ENCODE data around the gene EDDM3A.
"Not testable (repeated sequence)": the region's sequence is repeated elsewhere in the genome, so short reads cannot be mapped to it uniquely, and the experiment has no call there.

Gene EDDM3A, protein sequence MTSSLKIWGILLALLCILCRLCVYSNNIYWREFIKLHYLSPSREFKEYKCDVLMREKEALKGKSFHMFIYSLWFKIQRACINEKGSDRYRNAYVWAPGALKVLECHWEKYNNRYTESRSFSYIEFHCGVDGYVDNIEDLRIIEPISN

GRCh38 chr14:20745571-20746358, at the start of gene EDDM3A:
Gene EDDM3A (plus strand): TSS chr14:20745887. CDS start chr14:20747581, 1,694 bp downstream.
- no peak for DNase-seq (ENCODE audit: low read depth)

- DNase-seq (ENCODE audit: low read depth) = no peak
Observed at GRCh38 chr14:20696764-20697163, 48.9 kb upstream of the EDDM3A start.

GRCh38 chr14:20697273-20698017, 48.2 kb upstream of the EDDM3A start:
- peak; percentile 42 for DNase-seq (ENCODE audit: low read depth)

- DNase-seq (ENCODE audit: low read depth) = no peak
Observed at GRCh38 chr14:20698018-20698329, 47.7 kb upstream of the EDDM3A start.

DNA sequence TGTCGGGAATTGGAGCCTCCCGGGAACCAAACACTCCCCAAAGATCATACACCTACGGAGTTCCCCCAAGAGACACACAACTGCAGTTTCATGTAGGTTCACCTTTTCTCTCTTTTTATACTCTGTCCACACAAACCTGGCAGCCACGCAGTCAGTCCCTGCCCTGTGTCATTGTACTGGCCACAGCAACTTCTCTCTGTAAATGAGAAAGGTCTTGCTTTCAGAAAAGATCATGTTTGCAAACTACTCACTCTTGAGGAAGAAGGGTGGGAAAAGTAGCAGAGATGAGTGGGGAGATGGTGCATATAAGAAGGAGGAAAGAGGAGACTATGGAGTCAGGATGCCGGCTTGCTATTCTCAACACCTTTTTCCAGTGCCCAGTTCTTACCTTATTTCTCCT, 46.8 kb upstream of the EDDM3A start:
- DNase-seq (ENCODE audit: low read depth) = no peak

DNA sequence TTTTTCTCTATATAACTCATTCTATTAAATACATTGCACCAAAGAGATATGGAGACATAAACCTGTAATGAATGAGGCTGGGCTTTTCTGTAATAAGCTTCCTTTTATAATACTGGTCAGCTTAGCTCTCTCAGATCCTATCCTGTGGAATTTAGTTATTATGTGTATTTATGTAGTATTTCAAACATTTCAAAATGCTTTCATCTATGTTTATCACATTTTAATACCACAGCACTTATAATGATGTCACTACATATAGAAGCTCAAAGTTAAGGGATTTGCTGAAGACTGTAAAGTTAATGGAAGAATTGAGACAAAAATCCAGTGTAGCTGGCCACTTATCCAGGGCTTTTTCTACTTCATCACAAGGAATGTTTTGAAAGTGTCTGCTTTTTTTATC, 45.8 kb upstream of the EDDM3A start:
- no peak for DNase-seq (ENCODE audit: low read depth)

GRCh38 chr14:20700965-20701364, 44.7 kb upstream of the EDDM3A start:
- not testable (repeated sequence) for DNase-seq (ENCODE audit: low read depth)

GRCh38 chr14:20706657-20707355, 38.9 kb upstream of the EDDM3A start:
- no peak for DNase-seq (ENCODE audit: low read depth)

DNA sequence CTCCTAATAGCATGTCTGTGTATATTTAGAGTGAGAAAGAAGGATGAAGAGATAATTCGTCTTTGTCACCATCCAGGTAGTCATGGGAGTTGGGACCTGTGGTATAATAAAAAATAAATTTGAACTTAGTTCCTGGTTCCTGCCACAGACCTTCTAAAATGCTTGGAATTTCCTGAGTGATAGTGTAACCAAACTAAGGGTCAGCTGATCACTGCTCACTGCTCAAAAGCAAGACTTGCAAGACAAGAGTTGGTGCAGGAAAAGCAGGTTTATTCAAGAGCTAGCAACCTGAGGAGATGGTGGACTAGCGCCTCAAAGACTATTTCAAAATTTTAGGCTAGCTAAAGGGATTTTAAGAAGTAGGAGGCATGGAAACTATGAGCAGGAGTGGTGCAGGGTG, 38.1 kb upstream of the EDDM3A start:
- no peak for DNase-seq (ENCODE audit: low read depth)

DNA sequence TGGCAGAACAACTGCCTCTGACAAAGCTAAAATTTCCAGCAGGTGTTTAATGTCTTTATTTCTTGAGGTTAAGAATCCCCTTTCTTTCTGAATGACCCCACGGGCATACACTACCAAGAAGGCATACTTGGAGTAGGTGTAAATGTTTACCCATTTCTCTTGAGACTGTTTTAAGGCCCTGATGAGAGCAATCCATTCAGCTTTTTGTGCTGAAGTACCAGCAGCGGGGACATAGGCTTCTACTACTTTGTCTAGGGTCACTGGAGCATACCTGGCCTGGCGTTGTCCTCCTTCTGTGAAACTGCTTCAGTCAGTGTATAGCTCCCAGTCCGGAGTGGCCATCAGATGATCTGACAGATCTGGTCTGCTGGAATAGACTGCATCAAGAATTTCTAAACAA, 34.4 kb upstream of the EDDM3A start:
- no peak for DNase-seq (ENCODE audit: low read depth)

DNA sequence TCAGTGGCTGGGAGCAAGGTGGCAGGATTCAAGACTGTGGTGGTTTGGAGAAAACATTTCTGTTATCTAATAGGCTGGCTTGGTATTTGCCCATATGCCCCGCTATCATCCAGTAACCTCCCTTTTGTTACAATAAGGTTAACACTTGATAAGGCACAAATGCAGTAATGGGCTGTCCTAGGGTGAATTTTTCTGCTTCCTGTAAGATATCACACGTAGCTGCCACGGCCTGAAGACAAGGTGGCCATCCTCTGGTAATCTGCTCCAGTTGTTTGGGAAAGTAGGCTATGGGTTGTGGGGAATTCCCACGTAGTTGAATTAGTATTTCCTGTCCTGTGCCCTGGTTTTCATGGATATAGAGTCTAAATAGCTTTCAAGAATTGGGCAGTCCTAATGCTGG, 34.0 kb upstream of the EDDM3A start:
- no peak for DNase-seq (ENCODE audit: low read depth)

GRCh38 chr14:20712904-20713303, 32.8 kb upstream of the EDDM3A start:
- DNase-seq (ENCODE audit: low read depth) = no peak

GRCh38 chr14:20714593-20715250, 31.0 kb upstream of the EDDM3A start:
- DNase-seq (ENCODE audit: low read depth) = peak; percentile 64

- DNase-seq (ENCODE audit: low read depth) = no peak
Observed at GRCh38 chr14:20719777-20720176, 25.9 kb upstream of the EDDM3A start.

- no peak for DNase-seq (ENCODE audit: low read depth)
Observed at GRCh38 chr14:20720741-20721140, 24.9 kb upstream of the EDDM3A start.

DNA sequence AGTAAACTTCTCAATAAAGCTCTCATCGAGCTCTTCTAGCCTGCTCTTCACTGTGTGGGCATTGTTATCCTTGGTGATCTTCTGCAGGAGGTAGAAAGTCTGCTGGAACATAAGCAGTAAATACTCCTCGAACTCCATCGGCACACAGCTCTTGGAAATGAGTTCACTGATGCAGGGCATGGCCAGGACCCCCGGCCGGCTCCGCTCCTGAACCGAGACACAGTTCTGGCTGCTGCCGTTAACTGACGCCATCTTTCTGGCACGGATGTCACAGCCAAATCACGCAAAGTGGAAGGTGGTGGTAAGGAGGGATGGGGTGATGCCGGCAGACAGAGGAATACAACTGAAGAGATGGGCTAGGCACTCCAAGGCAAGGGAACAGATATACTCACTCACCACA, 23.7 kb upstream of the EDDM3A start:
- no peak for DNase-seq (ENCODE audit: low read depth)

GRCh38 chr14:20723488-20723887, 22.2 kb upstream of the EDDM3A start:
- DNase-seq (ENCODE audit: low read depth) = no peak

GRCh38 chr14:20726121-20726520, 19.6 kb upstream of the EDDM3A start:
- DNase-seq (ENCODE audit: low read depth) = not testable (repeated sequence)

- no peak for DNase-seq (ENCODE audit: low read depth)
Observed at GRCh38 chr14:20726531-20726930, 19.2 kb upstream of the EDDM3A start.

GRCh38 chr14:20730891-20731290, 14.8 kb upstream of the EDDM3A start:
- no peak for DNase-seq (ENCODE audit: low read depth)

- DNase-seq (ENCODE audit: low read depth) = no peak
Observed at GRCh38 chr14:20732477-20732876, 13.2 kb upstream of the EDDM3A start.

DNA sequence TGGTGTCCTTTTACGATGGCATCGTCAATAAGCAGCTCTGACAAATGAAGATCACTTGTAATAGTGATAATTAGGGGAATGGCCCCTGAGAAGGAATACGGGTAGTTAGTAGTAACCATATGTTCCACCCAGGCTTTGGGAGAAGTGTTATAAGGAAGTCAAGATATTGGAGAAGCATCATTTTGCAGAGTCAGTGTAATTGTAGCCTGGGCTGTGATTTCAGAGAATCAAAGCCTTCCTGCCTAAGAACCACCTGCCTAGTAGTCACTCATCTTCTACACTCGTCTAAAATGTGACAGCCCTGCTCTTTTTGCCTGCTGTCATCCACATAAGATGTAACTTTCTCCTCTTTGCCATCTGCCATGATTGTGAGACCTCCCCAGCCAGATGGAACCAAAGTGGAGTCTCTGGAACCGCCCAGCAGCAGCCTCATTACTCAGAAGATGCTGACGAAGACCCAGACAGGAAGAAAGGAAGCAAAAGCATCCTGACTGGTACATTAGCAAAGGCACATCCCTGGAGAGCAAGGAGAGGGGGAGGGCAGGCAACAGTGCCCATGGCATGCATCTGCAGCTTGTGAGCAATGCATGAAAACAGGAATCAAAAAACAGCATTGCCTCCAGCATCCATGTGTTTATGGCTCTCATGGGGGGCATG, 12.6 kb upstream of the EDDM3A start:
- DNase-seq (ENCODE audit: low read depth) = no peak

Data from fibroblast of gingiva (primary cell).